HG02970 (cell line): ENCODE data around the gene CCDC154.

Source experiments
- ATAC-seq: cut with Tn5 transposase; IDR thresholded peaks from one replicate; pipeline ENCODE4 v1.9.1; 2021; ENCODE audit warnings: mild to moderate bottlenecking, moderate library complexity, moderate number of reproducible peaks; ENCODE audit not compliant: unreplicated experiment, low FRiP score

The CCDC154 gene

GRCh38 chr16:1398351-1398750, 46.0 kb downstream of the CCDC154 start:
- ATAC-seq: no peak

GRCh38 chr16:1397779-1398178, 46.6 kb downstream of the CCDC154 start:
- no peak for ATAC-seq

GRCh38 chr16:1395444-1396031, 48.8 kb downstream of the CCDC154 start:
- ATAC-seq: no peak

- ATAC-seq: no peak
Observed at GRCh38 chr16:1394367-1394951, 49.9 kb downstream of the CCDC154 start.

DNA sequence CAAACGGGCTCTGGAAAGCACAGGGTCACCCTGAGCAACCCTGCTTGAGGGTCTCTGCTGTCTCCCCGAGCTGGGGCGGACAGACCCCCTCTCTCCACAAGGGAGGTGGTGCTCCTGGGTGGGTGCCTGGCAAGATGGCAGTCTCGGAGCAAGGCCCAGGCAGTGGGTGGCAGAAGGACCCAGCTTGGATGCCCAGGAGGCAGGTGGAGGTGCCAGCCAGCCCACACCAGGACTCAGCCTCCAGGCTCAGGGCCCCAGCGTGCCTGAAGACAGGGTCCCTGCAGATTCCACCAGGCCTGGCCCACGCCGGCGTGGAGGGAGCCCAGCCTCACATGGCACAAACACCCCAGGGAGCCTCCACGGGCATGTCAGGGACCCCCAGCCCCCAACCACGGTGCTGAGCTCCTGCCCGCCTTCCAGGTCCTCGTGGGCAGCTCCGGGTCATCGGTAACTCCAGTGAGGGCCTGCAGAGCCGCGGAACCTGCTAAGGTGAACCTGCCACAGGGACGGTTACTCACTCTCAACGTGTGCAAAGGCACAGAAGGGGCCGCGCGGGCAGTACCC, 50.7 kb downstream of the CCDC154 start:
- ATAC-seq: no peak

DNA sequence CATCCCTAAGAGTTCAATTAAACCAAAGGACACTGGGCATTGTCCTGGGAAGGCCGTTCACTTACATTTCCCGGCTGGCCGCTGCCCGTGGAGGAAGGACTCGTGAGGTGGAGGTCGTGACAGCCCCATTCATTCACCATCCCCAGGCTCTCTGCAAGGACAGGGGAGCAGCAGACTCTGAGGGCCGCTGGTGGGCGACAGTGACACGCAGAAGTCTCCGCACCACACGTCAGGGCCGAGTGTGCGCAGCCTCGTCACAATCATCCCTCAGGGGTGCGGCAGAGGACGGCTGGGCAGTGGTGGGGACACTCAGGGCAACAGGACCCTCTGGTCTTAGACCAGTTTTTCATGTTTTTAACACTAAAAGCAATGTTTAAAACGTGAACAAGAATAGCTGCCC, 51.5 kb downstream of the CCDC154 start:
- ATAC-seq: no peak

DNA sequence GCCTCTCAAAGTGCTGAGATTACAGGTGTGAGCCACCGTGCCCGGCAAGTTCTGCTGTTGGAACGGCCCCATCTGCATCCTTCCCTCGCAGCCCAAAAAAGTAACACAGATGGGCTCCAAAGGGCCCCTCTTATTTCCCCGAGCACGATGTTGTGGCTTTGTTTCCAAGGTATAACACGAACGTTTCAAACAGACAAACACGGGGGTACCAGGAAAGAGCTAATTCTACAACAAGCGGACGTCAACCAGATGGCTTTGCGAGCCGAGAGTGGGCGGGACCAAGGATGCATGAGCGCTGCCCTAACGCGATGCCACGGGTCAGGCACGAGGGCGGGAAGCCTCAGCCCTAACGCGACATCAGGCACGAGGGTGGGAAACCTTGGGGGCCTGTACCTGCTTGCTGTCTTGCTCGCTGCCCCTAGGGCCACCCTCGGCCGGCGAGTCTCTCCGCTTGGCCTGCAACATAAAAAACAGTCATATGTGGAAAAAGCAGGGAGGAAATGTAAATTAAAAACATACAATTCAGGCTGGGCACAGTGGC, 54.0 kb downstream of the CCDC154 start:
- no peak for ATAC-seq

DNA sequence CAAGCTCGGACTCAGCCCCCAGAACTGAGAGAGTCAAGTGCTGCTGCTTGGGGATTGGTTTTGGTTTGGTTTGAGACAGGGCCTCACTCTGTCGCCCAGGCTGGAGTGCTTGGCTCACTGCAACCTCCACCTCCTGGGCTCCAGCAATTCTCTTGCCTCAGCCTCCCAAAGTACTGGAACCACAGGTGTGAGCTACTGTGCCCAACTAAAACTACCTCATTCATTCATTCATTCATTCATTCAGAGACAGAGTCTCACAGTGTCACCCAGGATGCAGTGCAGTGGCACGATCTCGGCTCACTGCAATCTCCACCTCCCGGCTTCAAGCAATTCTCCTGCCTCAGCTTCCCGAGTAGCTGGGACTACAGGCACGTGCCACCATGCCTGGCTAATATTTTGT, 54.6 kb downstream of the CCDC154 start:
- no peak for ATAC-seq

DNA sequence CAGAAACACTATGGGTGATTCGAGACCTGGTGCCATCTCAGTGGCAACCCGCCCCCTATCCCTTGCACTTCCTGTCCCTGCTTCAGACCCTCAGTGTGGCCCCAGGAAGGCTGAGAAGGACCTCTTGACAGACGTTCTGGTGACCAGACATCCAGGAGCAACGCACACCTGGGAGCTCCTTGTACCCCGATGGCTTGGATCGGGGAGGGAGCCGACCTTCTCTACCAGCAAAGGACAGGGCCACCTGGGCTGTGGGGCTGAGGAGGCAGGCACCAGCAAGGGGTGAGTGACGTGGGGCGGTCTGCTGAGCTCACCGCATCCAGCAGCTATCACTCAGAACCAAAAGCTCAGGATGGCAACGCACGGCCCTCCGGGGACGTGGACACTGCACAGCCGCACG, 57.0 kb downstream of the CCDC154 start:
- ATAC-seq: no peak

DNA sequence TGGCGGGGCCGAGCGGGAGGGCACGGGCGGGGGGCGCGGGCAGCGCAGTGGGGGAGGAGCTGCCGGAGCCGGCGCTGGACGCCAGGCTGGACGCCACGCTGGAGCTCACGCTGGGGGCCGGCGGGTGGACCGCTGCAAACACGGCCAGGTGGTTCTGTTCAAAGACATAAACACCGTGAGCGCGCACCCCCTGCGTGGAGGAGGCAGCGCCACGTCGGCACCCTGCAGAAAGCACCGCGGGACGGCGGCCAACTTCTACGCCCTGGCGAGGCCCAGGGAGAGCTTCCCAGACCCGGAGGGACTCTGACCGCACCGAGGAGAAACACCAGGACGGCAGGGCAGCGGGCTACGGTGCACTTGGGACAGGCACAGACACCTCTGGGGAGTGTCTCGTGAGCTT, 59.1 kb downstream of the CCDC154 start:
- no peak for ATAC-seq
